K562 (cell line): Measurements from ENCODE around the gene ECHDC3.

Experiments used
- BHLHE40 ChIP-seq: IDR thresholded peaks from 2 replicates; pipeline ENCODE4 v1.6.1; 2011; ENCODE audit warnings: low read length, improper control_type of control experiment
- CTCF ChIP-seq, 3 experiments: IDR thresholded peaks in 2 of 3; conservative IDR thresholded peaks in 1 of 3; 2 replicates each; pipeline ENCODE4 v1.5.1; 2011 to 2012; ENCODE audit warnings: low read length in 3 of 3, mild to moderate bottlenecking in 3 of 3, control low read depth in 2 of 3, improper control_type of control experiment in 1 of 3, inconsistent platforms in 1 of 3, low read depth in 1 of 3, mixed read lengths in 1 of 3, moderate library complexity in 1 of 3; ENCODE audit not compliant: insufficient read depth in 2 of 3
- MTA2 ChIP-seq: fragments of 450-650 bp; IDR thresholded peaks from 2 replicates; pipeline ENCODE4 v1.6.1; 2016; ENCODE audit warnings: low read depth
- MXI1 ChIP-seq: IDR thresholded peaks from 2 replicates; pipeline ENCODE4 v1.6.1; 2011; ENCODE audit warnings: low read depth, mild to moderate bottlenecking, improper control_type of control experiment, low read length
- NFYB ChIP-seq: IDR thresholded peaks from 2 replicates; pipeline ENCODE4 v1.6.1; 2011; ENCODE audit warnings: mild to moderate bottlenecking, moderate library complexity; ENCODE audit not compliant: insufficient read length; ENCODE audit errors: extremely low read depth
- POLR2AphosphoS5 ChIP-seq: IDR thresholded peaks from 2 replicates; pipeline ENCODE4 v1.6.1; 2011; ENCODE audit warnings: mild to moderate bottlenecking, low read depth, low read length, moderate library complexity; ENCODE audit not compliant: control insufficient read depth, insufficient read depth
- POU5F1 ChIP-seq: fragments of 150-350 bp; IDR thresholded peaks from 2 replicates; pipeline ENCODE4 v1.6.1; 2014; ENCODE audit warnings: borderline replicate concordance, low read length, low read depth, mild to moderate bottlenecking; ENCODE audit not compliant: partially characterized antibody
- SLC30A9 ChIP-seq: fragments of 250-450 bp; sonication (Bioruptor Pico); IDR thresholded peaks from 2 replicates; pipeline ENCODE4 v1.8.0; 2022; ENCODE audit warnings: mild to moderate bottlenecking, moderate library complexity
- USF2 ChIP-seq: sonication (generic); formaldehyde crosslinking; IDR thresholded peaks from 2 replicates; pipeline ENCODE4 v1.5.0; 2020; ENCODE audit warnings: missing genetic modification reagents
- ZBTB49 ChIP-seq: sonication (generic); formaldehyde crosslinking; IDR thresholded peaks from 2 replicates; pipeline ENCODE4 v1.8.0; 2022; ENCODE audit warnings: missing genetic modification reagents, mild to moderate bottlenecking, borderline replicate concordance
- ZNF79 ChIP-seq: fragments of 250-450 bp; sonication (Bioruptor Pico); IDR thresholded peaks from 2 replicates; pipeline ENCODE4 v1.4.0; 2020; ENCODE audit warnings: low read depth, mild to moderate bottlenecking, moderate library complexity

- TF ChIP-seq MXI1 (no peak), CTCF (IDR thresholded peaks at IDR 0.05 in 2 of 3, conservative IDR thresholded peaks at IDR 0.05 in 1 of 3; ENCODE audit: insufficient read depth in 2 of 3, low read depth in 1 of 3, low read length in 3 of 3) (no peak), BHLHE40 (no peak), USF2 (no peak), NFYB (no peak), ZNF79 (CRISPR knock-in tag) (no peak), ZBTB49 (CRISPR knock-in tag) (no peak), POLR2AphosphoS5 (no peak), POU5F1 (no peak), MTA2 (no peak), SLC30A9 (no peak)
Measured at GRCh38 chr10:11746883-11747539, 4.8 kb downstream of the ECHDC3 start.
